ENCODE results near the gene MBD2.

GRCh38 chr18:54125429-54125828, 99.0 kb downstream of the MBD2 start:
- TF ChIP-seq PATZ1 (CRISPR knock-in tag; IDR thresholded peaks at IDR 0.05; ENCODE audit: borderline replicate concordance) (no peak), ZFP30 (CRISPR knock-in tag; IDR thresholded peaks at IDR 0.05) (no peak), BACH2 (CRISPR knock-in tag; IDR thresholded peaks at IDR 0.05; ENCODE audit: borderline replicate concordance) (no peak), ZFP3 (CRISPR knock-in tag; IDR thresholded peaks at IDR 0.05) (no peak)
- TF ChIP-seq, protein P1, sequence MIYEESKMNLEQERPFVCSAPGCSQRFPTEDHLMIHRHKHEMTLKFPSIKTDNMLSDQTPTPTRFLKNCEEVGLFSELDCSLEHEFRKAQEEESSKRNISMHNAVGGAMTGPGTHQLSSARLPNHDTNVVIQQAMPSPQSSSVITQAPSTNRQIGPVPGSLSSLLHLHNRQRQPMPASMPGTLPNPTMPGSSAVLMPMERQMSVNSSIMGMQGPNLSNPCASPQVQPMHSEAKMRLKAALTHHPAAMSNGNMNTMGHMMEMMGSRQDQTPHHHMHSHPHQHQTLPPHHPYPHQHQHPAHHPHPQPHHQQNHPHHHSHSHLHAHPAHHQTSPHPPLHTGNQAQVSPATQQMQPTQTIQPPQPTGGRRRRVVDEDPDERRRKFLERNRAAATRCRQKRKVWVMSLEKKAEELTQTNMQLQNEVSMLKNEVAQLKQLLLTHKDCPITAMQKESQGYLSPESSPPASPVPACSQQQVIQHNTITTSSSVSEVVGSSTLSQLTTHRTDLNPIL (CRISPR knock-in tag; IDR thresholded peaks at IDR 0.05; ENCODE audit: low read depth): no peak
- TF ChIP-seq, protein P2, sequence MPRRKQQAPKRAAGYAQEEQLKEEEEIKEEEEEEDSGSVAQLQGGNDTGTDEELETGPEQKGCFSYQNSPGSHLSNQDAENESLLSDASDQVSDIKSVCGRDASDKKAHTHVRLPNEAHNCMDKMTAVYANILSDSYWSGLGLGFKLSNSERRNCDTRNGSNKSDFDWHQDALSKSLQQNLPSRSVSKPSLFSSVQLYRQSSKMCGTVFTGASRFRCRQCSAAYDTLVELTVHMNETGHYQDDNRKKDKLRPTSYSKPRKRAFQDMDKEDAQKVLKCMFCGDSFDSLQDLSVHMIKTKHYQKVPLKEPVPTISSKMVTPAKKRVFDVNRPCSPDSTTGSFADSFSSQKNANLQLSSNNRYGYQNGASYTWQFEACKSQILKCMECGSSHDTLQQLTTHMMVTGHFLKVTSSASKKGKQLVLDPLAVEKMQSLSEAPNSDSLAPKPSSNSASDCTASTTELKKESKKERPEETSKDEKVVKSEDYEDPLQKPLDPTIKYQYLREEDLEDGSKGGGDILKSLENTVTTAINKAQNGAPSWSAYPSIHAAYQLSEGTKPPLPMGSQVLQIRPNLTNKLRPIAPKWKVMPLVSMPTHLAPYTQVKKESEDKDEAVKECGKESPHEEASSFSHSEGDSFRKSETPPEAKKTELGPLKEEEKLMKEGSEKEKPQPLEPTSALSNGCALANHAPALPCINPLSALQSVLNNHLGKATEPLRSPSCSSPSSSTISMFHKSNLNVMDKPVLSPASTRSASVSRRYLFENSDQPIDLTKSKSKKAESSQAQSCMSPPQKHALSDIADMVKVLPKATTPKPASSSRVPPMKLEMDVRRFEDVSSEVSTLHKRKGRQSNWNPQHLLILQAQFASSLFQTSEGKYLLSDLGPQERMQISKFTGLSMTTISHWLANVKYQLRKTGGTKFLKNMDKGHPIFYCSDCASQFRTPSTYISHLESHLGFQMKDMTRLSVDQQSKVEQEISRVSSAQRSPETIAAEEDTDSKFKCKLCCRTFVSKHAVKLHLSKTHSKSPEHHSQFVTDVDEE (CRISPR knock-in tag; IDR thresholded peaks at IDR 0.05): no peak

Measured in SK-N-SH treated with all-trans-retinoic acid at 6 μM for 48 hours (cell line).